Stimulated activated CD4-positive, alpha-beta T cell treated with anti-CD3 and anti-CD28 coated beads, Interleukin-15, amount 100 ng/mL, for 24 hours (primary cell): ENCODE data around the gene STAG1.
A peak's percentile ranks its signal among the peaks of the same experiment; 100 is the strongest.
"Not testable (repeated sequence)": the region's sequence is repeated elsewhere in the genome, so short reads cannot be mapped to it uniquely, and the experiment has no call there.

Source experiments
- DNase-seq: peaks from one replicate; pipeline ENCODE4 v3.0.0-alpha.2; 2020

STAG1 gene

DNA sequence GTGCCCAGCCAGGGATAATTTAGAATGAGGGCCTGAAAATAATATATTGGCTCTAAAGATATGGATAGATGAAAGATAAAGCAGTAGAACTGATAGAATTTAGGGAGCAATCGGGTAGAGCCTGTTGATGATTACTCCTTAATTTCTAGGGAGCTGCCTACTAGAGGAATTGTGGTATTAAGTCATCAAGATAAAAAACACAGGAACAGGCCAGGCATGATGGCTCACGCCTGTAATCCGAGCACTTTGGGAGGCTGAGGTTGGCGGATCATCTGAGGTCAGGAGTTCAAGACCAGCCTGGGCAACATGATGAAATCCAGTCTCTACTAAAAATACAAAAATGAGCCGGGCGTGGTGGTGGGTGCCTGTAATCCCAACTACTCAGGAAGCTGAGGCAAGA, 371.6 kb downstream of the STAG1 start:
- no peak for DNase-seq

- DNase-seq: no peak
Observed at GRCh38 chr3:136378011-136378410, 374.2 kb downstream of the STAG1 start.

DNA sequence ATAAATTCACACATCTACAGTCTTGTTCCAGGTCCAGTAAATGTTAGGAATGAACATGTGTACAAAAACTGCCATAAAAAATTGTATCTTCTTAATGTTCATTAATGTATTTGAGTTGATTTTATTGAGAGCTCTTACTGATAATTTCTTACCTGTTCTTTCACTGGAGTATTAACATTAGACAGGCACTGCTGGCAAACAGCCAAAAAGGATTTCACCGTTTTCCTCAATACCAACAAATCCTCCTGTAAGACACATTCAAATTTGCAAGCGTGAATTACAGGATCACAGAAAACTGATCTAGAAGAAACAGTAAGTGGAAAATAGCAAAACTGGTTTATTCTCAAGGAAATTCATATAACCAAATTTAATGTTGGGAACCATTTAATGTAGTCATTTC, 374.7 kb downstream of the STAG1 start:
- DNase-seq: no peak

DNA sequence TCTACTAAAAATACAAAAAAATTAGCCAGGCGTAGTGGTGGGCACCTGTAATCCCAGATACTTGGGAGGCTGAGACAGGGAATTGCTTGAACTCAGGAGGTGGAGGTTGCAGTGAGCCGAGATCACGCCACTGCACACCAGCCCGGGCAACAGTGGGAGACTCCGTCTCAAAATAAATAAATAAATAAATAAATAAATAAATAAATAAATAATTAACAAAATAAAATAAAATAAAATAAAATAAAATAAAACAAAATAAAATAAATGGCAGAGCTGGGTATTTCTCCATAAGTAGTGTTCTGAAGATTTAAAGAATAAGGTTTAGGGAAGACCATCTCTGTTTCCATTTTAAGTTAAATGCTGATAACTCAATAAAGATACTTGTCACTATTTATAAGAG, 376.4 kb downstream of the STAG1 start:
- DNase-seq: not testable (repeated sequence)

GRCh38 chr3:136366289-136366688, 385.9 kb downstream of the STAG1 start:
- no peak for DNase-seq

- no peak for DNase-seq
Observed at GRCh38 chr3:136353461-136353860, 398.7 kb downstream of the STAG1 start.

GRCh38 chr3:136351905-136352304, 400.3 kb downstream of the STAG1 start:
- DNase-seq: no peak

DNA sequence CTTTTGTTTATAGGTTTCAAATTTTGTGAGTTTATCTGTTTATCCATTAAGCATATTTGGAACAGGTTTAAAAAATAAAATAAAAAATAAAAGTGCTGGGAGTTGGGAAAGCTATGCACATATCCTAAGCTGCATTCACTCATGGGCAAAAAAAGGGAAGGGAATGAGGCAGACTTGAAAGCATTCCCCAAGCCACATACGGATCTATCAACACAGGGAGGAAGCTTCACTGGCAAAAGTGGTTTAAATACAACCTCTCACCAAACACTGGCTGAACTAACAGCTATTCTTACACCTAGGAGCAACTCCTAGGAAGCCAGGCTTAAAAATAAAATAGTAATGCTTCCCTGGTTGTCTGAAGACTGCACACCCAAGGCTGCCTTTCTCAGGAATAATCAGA, 400.8 kb downstream of the STAG1 start:
- no peak for DNase-seq

- DNase-seq: no peak
Observed at GRCh38 chr3:136350557-136350956, 401.6 kb downstream of the STAG1 start.

- DNase-seq: no peak
Observed at GRCh38 chr3:136350132-136350531, 402.0 kb downstream of the STAG1 start.

DNA sequence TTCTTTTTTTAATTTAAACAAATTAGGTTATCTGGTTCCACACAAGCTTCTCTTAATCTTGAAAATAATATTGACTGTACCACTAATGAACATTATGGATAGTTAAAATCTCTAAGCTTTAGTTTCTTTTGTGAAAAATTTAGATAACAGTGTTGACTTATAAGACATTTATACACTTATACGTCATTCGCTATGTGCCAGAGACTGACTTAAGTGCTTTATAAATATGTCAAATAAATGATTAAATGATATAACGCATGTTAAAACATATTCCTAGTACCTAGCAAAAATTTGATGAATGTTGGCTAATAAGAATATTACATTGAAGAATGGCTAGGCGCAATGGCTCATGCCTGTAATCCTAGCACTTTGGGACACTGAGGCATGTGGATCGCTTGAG, 405.7 kb downstream of the STAG1 start:
- DNase-seq: no peak

DNA sequence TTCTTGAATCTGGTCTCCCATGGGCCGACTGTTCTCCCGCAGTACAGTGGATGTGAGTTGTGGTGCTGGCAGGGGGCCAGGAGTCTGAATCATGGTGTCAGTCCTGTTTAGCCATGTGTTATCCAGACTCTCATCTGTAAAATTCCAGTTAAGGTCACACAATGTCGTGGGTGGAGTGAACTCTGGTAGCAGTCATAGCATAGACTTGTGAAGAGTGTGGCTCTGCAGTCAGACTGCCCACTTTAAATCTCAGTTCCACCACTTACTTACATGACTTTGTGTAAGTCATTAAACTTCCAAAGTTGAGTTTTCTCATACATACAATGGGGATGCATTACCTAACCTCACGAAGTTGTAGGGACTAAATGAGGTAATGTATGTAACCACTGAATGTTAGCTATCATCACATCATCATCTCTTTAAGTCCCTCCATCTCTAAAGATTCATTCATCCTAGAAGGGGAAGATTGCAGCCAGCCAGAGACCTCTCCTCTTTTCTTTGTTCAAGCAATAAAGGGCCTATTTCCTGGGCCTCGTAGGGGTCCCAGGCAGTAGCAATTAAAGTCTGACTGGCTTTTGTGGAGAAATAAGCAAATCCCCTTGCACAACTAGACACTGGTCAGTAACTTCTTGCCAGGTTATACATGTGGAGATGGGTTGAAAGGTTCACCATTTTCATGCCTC, 408.2 kb downstream of the STAG1 start:
- peak; percentile 18 for DNase-seq

GRCh38 chr3:136343446-136343845, 408.7 kb downstream of the STAG1 start:
- no peak for DNase-seq

DNA sequence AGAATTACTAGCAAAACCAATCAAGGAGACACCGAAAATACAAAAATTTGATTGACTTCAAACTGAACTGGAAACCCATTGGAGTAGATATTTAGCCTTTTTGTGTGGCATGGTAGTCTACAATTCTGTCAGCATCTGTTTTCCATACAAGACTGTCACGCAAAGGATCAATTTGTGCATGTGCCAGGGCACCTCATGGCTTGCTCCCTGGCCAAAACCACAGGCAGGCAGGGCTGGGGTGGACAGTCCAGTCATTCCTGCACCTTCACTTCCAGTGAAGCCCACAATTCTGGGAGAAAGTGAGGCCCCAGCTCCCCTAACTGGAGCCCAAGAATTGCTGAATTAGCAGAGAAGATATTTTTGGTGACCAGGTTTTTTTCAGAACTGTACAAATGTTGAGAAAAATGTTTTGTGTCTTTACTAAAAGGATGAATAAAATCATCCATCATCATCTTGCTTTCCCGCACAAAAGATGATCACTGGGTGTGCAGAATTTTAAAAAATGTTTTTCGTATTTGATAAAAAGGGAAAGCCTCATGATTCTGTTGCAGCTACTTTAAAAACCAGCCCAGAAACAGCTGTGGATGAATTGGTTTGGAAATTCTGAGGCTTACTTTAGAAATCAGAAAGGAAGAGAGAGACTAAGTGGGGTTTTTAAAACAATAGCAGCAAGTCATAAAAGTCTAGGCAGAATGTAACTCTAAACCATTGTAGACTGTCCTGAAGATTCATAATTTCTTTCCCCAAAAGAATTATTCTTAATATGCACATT, 415.7 kb downstream of the STAG1 start:
- DNase-seq: no peak

DNA sequence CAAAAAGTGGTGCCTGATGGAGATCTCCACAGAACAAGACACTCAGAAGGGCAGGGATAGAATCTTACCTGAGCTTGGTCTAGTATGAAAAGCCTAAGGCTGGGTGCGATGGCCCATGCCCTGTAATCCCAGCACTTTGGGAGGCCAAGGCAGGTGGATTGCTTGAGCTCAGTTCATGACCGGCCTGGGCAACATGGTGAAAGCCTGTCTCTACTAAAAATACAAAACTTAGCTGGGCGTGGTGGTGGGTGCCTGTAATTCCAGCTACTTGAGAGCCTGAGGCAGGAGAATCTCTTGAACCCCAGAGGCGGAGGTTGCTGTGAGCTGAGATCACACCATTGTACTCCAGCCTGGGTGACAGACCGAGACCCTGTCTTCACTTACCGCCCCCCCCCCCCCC, 417.5 kb downstream of the STAG1 start:
- DNase-seq: not testable (repeated sequence)

- no peak for DNase-seq
Observed at GRCh38 chr3:136334209-136334608, 418.0 kb downstream of the STAG1 start.

DNA sequence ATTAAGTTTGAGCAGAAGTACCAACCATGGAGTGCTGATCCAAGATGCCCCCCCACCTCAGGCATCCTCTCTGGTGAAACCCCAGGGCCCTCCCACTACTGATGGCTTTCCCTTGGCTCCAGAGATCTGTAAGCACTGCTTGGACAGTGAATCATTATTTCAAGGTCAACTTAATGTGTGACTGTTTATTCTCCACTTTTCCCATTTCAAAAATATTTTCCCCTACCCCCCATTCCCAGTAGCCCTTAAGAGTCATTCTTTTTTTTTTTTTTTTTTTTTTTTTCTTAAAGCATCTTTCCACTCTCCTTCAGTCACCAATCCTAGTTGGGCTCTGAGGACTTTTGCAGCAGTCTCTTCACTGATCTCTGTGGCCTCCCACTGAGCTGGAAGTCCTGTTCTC, 419.4 kb downstream of the STAG1 start:
- no peak for DNase-seq

GRCh38 chr3:136332302-136332701, 419.9 kb downstream of the STAG1 start:
- no peak for DNase-seq

GRCh38 chr3:136330900-136331299, 421.3 kb downstream of the STAG1 start:
- DNase-seq: no peak

- no peak for DNase-seq
Observed at GRCh38 chr3:136329593-136329992, 422.6 kb downstream of the STAG1 start.

GRCh38 chr3:136327671-136328070, 424.5 kb downstream of the STAG1 start:
- no peak for DNase-seq

GRCh38 chr3:136326316-136326715, 425.9 kb downstream of the STAG1 start:
- no peak for DNase-seq

DNA sequence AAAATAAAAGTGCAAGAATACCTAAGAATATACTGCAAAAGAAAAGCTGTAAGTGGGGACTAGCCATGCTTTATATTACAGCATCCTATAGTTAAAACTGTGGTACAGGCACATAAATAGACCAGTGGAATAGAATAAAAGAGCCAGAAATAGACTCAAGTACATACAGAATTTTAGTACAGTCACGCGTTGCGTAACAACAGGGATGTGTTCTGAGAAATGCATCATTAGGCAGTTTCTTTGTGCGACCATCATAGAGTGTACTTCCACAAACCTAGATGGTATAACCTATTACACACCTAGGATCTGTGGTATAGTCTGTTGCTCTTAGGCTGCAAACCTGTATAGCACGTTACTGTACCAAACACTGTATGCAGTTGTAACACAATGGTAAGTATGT, 440.2 kb downstream of the STAG1 start:
- DNase-seq: no peak

DNA sequence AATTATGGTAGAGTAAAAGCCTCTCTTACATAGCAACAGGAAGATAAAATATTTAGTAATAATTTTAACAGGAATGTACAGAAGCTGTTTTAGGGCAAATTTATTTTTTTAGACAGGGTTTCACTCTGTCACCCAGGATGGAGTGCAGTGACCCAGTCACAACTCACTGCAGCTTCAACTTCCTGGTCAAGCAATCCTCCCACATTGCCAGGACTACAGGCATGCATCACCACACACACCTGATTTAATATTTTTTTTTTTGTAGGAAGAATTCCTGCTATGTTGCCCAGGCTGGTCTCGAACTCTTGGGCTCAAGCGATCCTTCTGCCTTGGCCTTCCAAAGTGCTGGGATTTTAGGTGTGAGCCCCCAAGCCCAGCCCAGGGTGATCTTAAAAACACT, 440.9 kb downstream of the STAG1 start:
- DNase-seq: no peak

DNA sequence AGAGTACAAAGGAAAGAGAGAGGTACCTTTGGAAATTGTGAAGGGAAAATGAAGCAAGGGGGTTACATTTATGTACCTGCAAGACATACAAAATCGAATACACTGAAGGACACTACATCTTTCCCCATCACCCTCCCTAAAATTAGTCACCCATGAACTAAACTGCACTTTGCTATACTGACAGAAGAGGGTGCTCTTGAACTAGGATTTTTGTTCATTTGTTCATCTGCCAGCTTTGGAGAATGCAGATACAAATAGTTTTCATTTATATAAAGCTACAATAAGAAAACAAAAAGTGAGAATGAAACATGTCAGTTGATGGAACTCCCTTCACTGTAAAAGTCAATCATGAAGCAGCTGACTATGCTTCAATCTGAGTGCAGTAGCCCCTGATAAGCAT, 446.3 kb downstream of the STAG1 start:
- DNase-seq: no peak
